Measurements from ENCODE around the gene PTPRN. TPM values are rescaled to one million over a fixed set of nuclear protein-coding genes. Genes with fewer than 3 reads are reported as not detected.

PTPRN gene
- total and polyA plus RNA-seq, 2 of the 4 experiments (the other 2 are of a cell fraction), result 5.2 to 22.0 TPM

DNA sequence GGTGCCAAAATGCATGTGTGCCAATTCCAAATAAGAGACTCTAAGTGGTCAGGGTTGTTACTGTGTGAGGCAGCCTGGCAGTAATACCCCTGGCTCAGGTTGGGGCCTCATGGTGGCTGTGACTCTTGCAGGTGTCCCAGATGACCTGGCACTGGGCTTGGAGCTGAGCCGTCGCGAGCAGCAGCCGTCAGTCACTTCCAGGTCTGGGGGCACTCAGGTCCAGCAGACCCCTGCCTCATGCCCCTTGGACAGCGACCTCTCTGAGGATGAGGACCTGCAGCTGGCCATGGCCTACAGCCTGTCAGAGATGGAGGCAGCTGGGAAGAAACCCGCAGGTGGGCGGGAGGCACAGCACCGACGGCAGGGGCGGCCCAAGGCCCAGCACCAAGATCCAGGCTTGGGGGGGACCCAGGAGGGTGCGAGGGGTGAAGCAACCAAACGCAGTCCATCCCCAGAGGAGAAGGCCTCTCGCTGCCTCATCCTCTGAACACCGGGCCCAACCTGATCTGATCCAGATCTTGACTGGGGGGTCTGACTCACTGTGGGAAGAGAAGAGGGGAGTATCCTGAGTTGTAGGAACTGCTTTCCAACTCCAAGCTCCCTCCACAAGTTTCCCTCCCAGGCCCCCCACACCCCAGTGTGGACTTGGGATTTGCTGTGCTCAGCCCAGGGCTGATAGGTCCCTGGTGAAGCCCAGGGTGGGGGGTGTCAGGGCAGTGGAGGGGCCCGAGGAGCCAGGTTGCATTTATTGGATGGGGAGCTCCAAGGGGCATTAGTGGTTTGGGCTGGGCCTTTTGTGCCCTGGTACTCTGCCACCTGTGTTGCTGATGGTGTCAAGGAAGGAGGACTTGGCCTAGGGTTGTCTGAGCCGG, 24.5 kb downstream of the PTPRN start:
- Histone ChIP-seq H2BK15ac (ENCODE audit: low read depth, low read length) (no peak overlapping the region), H3K27ac (ENCODE audit: insufficient read depth, low read length) (no peak overlapping the region), H3K79me1 (ENCODE audit: low read depth in 1 of 2, low read length in 2 of 2) (peaks cover 16 to 28% of the 10 kb centered on the region in 2 experiments), H2BK5ac (ENCODE audit: low read depth, low read length, poor library complexity, severe bottlenecking) (no peak overlapping the region), H3K4ac (ENCODE audit: low read depth, low read length) (no peak overlapping the region), H3K9me3 (ENCODE audit: control insufficient read depth, insufficient read depth, low read length) (no peaks in the 10 kb centered on the region), H4K5ac (ENCODE audit: low read depth, low read length) (no peak overlapping the region), H4K20me1 (ENCODE audit: insufficient read depth, low read length) (peaks cover 10% of the 10 kb centered on the region; the same call in 1 of the 2 replicates), H3K4me2 (ENCODE audit: low read depth, low read length) (no peak overlapping the region), H3K36me3 (ENCODE audit: control insufficient read depth, insufficient read depth, low read length) (peaks cover 57% of the 10 kb centered on the region), H3K56ac (ENCODE audit: extremely low read depth, insufficient read depth, low read length) (no peak overlapping the region), H4K8ac (ENCODE audit: low read depth in 2 of 2, low read length in 2 of 2) (no peak overlapping the region), H3K9me1 (ENCODE audit: insufficient read depth, low read length) (peaks cover 8% of the 10 kb centered on the region; the same call in 1 of the 2 replicates), H3K27me3 (ENCODE audit: control insufficient read depth, insufficient read depth, low read length) (no peaks in the 10 kb centered on the region), H2AFZ (replicated peaks; ENCODE audit: low read length, poor library complexity) (no peak overlapping the region), H4K91ac (ENCODE audit: insufficient read depth, low read depth, low read length) (no peak overlapping the region), H3K14ac (replicated peaks; ENCODE audit: low read depth, low read length) (no peak overlapping the region), H3K9ac (ENCODE audit: low read depth, low read length) (no peak overlapping the region), H2BK20ac (ENCODE audit: low read depth, low read length) (no peak overlapping the region), H2AK9ac (replicated peaks; ENCODE audit: low read depth, low read length, poor library complexity) (no peak overlapping the region), H3K23ac (ENCODE audit: low read depth, low read length) (no peak overlapping the region), H2BK120ac (ENCODE audit: low read depth, low read length) (no peak overlapping the region), H3K18ac (ENCODE audit: low read depth, low read length) (no peak overlapping the region), H3K4me3 (ENCODE audit: insufficient read depth, low read depth, low read length) (no peak overlapping the region), H2AK5ac (ENCODE audit: low read depth, low read length) (no peak overlapping the region), H3K4me1 (ENCODE audit: control insufficient read depth, insufficient read depth, low read length) (peaks cover 13% of the 10 kb centered on the region)
- dilution Hi-C loops (cut with HindIII; ENCODE audit: low sequenced_read_pairs, unreplicated experiment), result no loop called here
- ATAC-seq (ENCODE audit: low read depth), result no peak
- in situ Hi-C loops (cut with MboI; ENCODE audit: low sequenced_read_pairs), result no loop called here
- no peak for DNase-seq
- WGBS, 2 experiments (ENCODE audit: extremely low coverage in 2 of 2, insufficient read length in 1 of 2), result 100% methylated on average over 7 of the region's 16 CpGs; no CpG with 5 or more reads in 1 of the 2 experiments
- intact Hi-C loops (cut with micrococcal nuclease), result no loop called here
- POLR2A ChIA-PET (ENCODE audit: unreplicated experiment), result no interaction called here
- CTCF ChIA-PET, result no interaction called here
- BruUV-seq (replicated peaks), result no TSS peak
- TF ChIP-seq CEBPB (IDR thresholded peaks at IDR 0.05; ENCODE audit: low read depth, low read length) (no peak), RCOR1 (IDR thresholded peaks at IDR 0.05; ENCODE audit: insufficient replicate concordance, low read length) (no peak), RAD21 (IDR thresholded peaks at IDR 0.05; ENCODE audit: low read length) (no peak), MAZ (IDR thresholded peaks at IDR 0.05; ENCODE audit: borderline replicate concordance, low read depth, low read length) (no peak), POLR2A (IDR thresholded peaks at IDR 0.05; ENCODE audit: low read depth, low read length) (no peak), CHD1 (IDR thresholded peaks at IDR 0.05; ENCODE audit: low read depth, low read length) (no peak), SMC3 (IDR thresholded peaks at IDR 0.05; ENCODE audit: low read depth, low read length) (no peak), BHLHE40 (IDR thresholded peaks at IDR 0.05; ENCODE audit: low read depth, low read length) (no peak), NFE2L2 (IDR thresholded peaks at IDR 0.05; ENCODE audit: low read depth, low read length) (no peak), FOS (IDR thresholded peaks at IDR 0.05; ENCODE audit: low read depth, low read length) (no peak), MAFK (IDR thresholded peaks at IDR 0.05; ENCODE audit: low read depth, low read length) (no peak), RFX5 (IDR thresholded peaks at IDR 0.05; ENCODE audit: low read depth, low read length) (no peak), MXI1 (IDR thresholded peaks at IDR 0.05; ENCODE audit: borderline replicate concordance, low read depth, low read length) (no peak)
- TF ChIP-seq, protein P1, sequence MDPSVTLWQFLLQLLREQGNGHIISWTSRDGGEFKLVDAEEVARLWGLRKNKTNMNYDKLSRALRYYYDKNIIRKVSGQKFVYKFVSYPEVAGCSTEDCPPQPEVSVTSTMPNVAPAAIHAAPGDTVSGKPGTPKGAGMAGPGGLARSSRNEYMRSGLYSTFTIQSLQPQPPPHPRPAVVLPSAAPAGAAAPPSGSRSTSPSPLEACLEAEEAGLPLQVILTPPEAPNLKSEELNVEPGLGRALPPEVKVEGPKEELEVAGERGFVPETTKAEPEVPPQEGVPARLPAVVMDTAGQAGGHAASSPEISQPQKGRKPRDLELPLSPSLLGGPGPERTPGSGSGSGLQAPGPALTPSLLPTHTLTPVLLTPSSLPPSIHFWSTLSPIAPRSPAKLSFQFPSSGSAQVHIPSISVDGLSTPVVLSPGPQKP (IDR thresholded peaks at IDR 0.05; ENCODE audit: borderline replicate concordance, low read depth, low read length), result no peak
- TF ChIP-seq, protein P2, sequence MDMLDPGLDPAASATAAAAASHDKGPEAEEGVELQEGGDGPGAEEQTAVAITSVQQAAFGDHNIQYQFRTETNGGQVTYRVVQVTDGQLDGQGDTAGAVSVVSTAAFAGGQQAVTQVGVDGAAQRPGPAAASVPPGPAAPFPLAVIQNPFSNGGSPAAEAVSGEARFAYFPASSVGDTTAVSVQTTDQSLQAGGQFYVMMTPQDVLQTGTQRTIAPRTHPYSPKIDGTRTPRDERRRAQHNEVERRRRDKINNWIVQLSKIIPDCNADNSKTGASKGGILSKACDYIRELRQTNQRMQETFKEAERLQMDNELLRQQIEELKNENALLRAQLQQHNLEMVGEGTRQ (IDR thresholded peaks at IDR 0.05; ENCODE audit: low read depth, low read length), result no peak
